Measurements from ENCODE around the gene SLC7A5.
"Not testable (repeated sequence)": the region's sequence is repeated elsewhere in the genome, so short reads cannot be mapped to it uniquely, and the experiment has no call there.

DNA sequence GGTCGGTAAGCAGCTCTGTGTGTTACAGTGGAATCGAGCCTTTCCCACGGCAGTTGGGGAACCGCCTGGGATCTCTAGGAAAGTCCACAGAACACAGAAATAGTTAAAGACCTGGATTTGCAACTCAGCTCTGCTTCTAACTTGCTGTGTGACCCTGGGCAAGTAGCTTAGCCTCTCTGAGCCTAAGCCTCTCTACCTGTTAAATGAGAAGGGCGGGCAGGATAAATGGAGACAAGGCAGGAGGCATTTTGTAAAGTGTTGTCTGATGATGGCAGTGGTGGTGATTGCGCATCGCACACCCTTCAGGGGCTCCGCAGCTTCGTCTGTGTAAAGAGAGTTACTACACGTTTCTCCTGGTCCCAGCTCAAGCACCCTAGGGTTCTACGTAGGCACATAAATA is 38.8 kb upstream of the SLC7A5 start:
- TF ChIP-seq POLR2AphosphoS5, POLR2A (IDR thresholded peaks at IDR 0.05; ENCODE audit: low read depth, low read length): not testable (repeated sequence)
